Germinal center (tissue), 1 donor: ENCODE data around the gene ARAP1.
"Not testable (repeated sequence)": the region's sequence is repeated elsewhere in the genome, so short reads cannot be mapped to it uniquely, and the experiment has no call there.

Source experiments
- DNase-seq: peaks from one replicate; pipeline ENCODE4 v3.0.0; 2012; ENCODE audit warnings: mixed read lengths, low spot score

Gene ARAP1

DNA sequence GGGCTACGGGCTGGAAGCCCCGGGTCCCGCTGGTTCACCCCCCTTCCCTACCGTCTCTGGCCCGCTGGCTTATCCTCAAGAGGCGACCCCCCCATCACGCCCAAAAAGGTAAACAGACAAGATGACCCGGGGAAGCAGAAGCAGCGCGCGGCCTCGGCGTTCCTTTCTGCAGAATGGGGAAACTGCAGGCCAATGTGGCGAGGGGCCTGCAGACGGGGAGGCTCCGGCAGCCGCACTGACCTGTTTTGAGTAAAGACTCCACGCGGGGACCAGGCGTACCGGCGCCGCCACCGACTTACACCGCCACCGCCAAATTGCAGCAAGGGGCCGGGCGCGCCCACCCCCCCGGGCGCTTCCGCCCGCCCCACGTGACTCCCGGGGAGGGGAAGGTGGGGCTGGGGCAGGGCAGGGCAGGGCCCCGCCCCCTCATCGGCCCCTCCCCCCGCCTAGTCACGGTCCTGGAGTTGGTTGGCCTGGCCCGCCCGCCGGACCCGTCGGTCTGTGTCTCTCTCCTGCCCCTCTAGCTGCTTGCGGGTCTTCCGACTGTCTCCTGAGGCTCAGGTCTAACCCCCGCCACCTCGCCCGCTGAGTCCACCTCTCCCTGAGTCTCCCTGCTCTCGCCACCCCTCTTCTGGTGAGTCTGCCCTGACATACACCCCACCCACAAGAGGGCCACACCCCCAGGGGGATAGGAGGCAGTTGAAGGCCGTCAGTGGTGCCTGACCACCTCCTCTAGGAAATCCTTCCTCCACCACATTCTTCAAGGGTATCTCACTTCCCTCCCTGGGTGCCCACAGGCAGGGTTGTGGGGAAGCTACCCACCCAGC is at the start of gene ARAP1:
Gene ARAP1 (minus strand): TSS at position 321 of the 827 bp plus-strand sequence. CDS start 25,280 bp downstream, outside the sequence.
- peak; percentile 89 for DNase-seq

DNA sequence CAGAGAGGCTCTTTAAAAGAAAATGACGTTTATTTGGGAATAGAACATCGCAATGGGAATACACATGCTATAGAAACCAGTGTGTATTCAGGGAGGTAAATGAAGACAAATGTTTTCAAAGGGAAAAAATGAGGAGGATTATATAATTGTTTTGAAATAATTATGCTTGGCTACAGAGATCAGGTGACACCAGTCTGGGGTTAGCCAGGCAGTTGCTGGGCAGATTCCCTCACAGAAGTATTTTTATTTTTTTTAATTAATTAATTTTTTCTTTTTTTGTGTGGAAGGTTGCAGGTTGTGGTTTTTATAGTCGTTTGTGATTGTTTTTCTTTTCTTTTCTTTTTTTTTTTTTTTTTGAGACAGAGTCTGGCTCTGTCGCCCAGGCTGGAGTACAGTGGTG is 47.2 kb upstream of the ARAP1 start:
- DNase-seq, result no peak

DNA sequence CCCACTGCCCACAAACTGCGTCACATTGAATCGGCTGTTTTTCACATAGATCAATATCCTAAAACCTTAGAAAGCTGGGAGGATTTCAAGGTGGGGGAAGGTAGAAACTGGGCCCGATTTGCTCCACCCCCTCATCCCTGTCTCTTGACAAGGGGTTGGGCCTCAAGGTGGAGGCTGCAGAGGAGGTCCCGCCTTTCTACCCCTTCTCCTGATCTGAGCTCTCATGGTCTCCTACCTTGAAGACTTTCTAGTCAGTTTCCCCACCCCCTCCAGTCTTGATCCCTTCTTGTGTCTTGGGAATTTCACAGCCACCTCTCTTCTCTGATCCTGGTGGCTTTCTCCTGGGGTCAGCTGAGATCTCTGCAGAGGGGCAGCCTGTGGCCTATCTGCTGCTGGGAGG is 46.2 kb upstream of the ARAP1 start:
- no peak for DNase-seq

DNA sequence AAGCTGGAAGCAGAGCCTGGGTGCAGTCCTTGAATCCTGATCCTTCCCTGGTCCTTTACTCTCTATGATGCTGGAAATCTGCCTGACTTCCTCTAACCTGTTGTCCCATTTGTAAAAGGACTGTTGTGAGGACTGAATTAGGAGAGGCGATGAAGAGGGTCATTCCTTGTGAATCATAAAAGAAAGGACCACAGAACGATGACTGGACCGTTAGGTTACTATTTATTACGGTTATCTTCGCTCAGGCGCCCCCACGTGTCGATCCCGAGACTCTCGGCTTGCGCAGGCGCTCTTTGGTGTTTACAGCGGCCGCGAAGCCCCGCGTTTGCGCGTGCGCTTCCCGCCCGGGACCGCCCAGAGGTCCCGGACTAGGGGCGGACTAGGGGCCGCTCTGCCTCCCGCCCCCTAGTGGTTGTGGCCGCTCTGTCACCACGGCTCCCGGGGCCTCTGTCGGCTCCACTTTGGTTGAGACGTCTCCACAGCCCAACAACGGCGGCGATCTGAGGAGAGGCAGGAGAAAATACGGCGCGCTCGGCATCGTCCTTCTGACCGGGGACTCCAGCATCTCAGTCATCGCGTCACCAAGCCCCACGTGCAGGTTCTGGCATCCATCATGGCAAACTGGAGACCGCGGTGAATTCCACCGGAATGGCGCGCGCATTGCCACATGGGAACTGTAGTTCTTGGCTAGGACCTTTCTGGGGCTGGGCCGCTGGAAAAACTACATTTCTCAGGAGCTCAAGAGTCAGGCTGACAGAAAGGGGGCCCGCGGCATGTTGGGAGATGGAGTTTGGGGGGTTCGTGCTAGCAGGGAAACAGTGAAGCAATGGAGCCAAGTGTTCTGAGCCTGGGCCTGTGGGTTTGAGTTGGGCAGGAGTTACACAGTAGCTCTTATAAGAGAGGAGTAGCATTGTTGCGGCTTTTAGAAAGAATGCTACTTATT is 41.5 kb upstream of the ARAP1 start, which contains the start of gene STARD10:
Gene STARD10 (minus strand): TSS at position 623 of the 943 bp plus-strand sequence. CDS start 12,866 bp downstream, outside the sequence.
- DNase-seq, result peak; percentile 98

DNA sequence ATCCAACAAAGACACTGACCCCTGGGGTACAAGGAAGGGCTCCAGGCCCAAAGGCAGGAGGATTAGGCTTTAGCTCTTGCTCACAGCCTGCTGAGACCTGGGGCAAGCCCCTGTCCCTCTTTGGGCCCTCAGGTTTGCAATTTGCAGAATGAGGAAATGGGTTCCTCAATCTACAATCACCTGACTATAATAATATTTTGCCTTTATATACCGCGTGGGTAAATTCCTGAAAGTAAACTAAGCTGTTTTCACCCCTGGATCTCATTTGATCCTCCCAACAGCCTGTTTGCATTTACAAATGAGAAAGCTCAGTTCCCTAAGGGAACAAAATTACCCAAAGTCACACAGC is 40.8 kb upstream of the ARAP1 start:
- no peak for DNase-seq

DNA sequence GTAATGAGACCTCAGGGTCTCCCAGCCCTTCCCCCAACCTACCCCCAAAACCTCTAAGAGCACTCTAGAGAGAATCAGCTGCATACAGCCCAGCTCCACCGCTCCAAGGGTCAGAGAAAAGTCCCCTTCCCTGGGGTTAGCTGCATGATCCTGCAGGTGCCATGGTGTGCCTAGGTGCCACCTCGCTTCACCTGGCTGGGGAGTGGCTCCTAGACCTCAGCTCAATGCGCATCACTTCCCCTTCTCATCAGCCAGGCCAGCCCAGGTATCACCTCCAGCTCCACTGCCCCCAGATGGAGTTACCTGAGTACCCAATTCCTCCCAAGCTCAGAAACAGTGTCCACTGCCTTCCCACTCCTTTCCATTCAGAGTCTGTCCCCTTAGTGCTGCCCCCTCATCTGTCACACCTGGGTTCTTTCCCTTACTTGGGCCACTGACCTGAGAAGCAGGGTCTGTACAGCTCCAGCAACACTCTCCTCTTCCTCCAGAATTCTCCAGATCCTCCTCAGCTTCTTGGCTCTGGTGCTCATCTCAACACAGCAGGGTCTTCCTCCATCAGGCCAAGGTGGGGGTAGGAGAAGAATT is 40.3 kb upstream of the ARAP1 start:
- no peak for DNase-seq

DNA sequence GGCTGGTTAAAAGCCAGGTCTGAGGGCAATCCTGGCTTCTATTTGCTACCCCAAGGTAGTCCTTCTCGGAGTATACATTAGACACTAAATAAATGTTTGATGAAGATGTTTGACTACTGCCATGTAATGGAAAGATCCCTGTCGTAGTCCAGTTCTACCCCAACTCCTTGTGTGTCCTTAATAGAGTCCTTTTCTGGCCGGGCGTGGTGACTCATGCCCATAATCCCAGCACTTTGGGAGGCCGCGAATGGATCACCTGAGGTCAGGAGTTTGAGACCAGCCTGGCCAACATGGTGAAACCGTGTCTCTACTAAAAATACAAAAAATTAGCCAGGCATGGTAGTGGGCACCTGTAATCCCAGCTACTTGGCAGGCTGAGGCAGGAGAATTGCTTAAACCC is 39.0 kb upstream of the ARAP1 start:
- DNase-seq, result not testable (repeated sequence)

DNA sequence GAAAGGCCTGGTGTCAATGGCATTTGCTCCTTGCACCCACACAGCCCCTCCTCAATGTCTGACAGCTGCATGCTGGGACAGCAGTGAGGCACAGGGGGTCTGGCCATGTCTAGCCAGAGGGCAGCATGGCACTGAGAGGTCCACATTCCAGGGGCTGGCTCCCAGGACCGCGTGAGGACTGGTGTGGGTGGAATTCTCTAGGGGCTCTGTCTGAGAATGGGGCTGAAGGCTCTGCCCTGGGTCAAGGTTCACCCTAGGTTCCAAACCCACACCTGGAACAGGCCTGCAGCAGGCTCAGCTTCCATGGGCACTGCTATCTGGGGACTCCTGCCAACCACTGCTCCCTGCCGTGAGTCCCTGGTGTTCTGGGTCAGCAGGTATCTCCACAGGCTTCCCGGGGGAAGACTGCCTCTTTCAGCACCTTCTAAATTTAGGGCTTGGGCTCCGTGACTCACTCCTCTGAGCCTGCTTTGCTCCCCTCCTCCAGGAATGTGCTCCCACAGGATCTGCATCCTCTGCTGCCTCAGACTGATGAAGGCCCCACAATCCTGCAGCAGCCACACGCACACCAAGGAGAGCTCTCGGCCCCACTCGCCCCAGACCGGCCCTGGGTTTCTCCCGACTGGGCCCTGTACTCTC is 37.4 kb upstream of the ARAP1 start:
- no peak for DNase-seq

DNA sequence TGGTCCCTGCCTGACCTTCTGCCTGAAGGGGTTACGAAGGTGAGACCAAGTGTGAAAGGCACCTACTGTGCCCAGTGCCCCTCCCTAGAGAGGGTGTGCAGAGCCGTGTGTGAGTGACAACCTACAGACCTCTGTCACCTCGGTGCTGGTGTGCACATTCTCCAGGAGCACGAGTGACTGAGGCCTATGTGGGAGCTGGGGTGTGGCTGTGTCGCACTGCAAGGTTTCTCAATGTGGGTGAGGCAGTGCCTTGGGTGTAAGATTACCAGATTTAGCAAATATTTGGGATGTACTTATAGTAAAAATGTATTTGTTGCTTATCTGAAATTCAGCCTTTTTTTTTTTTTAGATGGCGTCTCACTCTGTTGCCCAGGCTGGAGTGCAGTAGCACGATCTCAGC is 36.0 kb upstream of the ARAP1 start:
- DNase-seq, result no peak

DNA sequence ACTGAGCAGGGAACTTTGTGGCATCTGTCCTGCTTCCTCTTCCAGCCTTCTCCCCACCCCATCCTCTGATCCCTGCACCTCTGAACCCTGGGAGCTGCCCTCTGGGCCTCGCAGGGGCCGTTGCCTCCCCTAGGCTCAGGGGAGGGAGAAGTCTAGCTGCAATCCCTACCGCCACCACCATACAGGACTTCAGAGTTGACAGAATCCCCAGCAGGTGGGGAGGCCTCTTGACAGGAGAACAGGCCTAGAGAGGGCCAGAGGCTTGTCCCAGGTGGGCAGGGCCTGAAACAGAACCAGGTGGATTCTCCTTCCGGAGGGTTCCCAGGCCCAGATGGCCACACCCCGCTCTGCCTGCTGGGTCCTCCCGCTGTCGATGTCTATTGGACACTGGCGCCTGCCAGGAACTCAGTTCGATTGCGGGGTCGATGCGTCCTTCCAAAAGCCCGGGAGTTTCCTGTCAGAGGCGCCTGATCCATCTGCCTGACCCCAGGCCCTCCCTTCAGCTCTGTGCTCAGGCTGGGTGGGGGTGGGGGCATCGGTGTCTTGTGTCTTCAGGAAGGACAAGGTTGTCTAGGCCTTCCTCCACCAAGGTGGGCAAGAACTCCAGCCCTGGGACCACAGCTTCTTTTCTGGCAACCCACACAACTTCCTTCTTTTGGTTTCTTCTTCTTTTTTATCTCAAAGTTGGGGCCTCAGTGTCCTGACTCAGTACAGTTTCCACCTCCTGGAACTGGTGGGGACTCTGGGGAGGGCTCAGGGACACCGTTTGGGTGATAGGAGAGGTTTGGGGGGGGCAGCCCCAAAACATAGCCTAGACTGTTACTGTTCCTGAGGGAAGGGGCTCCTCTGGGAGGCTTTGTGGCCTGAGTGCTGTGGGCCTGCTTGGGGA is 35.3 kb upstream of the ARAP1 start:
- DNase-seq, result peak; percentile 70

DNA sequence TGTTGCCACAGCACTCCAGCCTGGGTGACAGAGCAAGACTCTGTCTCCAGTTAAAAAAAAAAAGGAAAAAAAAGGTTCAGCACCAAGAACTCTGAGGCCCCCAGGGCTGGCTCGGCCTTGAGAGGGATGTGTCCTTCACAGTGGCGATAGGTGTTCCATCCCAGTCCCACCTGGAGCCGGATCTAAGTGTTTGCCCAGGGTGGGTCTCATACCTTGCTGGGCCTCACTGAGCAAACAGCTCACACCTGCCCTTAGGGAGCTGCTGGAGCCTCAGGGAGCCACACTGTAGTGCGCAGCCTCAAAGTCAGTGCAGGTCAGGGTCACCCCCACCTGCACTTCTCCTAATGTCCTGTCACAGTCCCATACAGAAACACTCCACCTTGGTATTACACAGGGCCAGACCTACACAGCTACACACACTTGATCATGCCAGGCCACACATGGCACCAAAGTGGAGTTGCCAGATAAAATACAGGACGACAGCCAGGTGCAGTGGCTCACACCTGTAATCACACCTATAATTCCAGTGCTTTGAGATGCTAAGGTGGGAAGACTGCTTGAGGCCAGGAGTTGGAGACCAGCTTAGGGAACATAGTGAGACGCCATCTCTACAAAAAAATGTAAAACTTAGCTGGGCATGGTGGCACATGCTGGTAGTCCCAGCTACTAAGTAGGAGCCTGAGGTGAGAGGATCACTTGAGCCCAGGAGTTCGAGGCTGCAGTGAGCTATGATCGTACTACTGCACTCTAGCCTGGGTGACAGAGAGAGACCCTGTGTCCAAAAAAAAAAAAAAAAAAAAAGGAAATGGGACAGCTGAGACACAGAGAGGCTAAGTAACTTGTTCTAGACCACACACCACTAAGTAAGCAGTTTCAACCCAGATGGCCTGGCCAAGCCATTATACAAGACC is 34.4 kb upstream of the ARAP1 start:
- DNase-seq, result no peak

DNA sequence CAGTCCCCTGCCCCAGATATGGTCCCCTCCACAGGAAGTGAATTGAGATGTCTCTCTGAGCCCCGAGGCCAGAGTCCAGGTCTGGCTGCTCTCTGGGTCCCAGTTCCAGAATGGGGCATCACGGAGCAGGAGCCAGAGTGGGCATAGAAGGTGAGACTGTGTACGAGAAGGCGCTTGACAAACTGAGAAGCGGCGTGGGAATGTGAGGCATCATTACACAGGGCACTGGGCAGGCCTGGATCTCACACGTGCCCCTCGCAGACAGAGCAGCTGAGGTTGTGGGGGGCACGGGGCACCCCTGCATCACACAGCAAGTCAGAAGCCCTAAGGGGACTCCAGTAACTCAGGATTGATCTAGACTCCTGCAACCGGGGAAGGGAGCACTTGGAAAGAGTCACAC is 32.5 kb upstream of the ARAP1 start:
- DNase-seq, result no peak

DNA sequence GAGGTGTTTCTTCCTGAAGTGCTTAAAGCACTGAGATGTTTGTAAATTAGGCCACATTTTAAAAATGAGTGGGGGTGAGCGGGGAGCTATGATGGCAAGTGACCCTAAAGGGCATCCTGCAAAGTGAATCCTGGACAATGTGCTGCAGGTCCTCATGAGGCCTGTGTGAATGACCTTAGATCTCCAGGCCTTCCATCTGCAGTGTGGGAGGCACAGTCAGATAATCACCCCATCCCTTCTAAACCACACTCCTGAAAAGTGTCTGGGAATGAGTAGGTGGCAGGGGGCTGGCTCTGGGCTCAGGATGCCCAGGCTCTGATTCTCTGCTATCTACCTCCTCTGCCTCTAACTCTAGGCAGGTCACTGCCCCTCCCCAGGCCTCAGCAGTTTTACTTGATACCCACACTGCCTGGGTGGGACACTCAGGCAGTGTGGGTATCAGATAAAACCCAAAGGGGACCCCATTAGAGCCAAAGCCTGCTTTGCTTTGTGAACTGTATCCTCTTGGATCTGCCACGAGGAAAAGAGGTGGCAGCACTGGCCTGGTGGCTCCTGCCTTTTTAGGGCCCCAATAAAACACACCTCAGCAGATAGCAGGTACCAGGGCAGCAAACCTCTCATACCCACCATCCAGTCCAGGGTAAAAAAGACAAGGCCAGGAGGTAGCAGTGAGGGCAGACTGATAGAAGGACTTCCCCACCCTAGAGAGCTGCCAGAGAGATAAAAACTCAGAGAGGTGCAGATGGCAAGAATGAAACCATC is 31.1 kb upstream of the ARAP1 start:
- no peak for DNase-seq

DNA sequence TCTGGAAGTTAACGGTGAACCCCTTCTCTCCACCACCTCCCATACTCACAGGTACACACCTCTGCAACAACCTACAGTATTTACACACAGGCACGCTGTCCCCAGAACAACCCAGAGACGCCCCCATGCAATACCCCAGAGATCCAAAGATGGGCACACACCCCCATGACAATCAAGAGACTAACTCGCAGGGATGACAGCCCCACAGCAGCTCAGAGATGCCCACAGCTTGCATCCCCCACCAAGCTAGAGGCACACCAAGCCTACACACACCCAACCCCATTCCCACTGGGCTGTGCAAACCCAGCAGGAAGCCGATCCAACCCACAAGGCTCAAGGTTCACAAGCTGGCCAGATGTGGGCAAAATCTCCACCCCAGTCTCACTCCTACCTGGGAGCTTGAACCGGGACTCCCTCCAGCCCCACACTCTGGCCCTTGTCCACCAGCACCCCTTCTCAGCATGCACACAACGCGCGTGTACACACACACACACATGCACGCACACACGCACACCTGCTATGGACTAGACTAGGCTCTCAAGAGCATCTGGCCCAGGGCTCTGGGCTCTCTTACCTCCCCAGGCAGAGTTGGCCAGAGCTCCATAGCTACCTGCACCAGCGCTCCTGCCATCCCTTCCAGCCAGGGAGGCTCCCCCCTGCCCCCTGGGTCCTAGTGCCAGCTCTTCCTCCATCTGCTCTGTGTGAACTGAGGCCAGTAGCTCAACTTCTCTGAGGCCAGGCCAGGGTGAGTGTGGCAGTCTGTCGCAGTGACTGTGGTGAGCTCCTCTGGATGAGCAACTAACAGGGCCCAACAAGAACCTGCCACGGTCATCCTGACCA is 30.1 kb upstream of the ARAP1 start:
- DNase-seq, result no peak

DNA sequence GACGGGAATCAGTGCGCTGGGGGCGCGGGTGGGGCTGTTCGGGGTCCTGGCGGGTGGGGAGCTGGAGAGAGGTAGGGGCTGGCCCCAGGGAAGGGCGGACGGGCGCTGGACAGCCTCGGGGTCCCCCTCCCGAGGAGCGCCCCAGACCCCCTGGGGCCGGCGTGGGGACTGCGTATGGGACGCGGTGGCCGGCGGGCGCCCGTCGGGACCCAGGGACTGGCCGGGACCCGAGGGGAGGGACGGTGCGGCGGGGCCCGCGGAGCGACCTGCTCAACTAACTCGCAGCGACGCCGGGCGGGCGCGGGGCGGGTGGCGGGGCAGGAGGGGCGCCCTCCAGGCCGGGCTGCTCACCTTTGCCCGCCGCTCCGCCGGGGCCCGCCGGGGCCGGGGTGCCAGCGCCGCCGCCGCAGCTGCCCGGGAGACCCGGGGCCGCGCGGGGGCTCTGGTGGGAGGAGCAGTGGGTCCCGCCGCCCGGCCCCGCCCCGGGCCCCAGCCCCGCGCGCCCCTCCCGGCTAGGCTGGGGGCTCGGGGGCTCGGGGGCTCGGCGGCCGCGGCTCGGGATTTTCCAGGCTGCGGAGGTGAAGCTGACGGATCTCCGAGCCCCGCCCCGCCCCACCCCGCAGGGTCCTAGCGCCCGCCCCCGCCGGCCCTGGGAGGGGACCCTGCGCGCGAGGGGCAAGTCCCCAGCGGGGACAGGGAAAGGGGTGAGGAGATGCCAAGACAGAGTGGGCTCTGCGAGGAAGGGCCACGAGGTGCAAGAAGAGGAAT is 29.3 kb upstream of the ARAP1 start:
- DNase-seq, result peak; percentile 78

DNA sequence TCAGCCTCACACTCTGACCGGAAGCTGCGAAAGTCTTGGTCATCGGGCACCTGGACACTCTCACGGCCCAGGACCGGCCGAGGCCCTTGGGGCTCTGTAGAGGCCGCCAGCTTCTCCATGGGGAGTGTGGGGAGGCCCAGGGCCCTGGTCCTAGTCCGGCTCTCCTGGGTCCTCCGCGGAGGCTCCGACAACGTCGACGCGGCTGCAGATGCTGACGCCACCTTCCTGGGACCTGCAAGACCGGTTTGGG is 28.8 kb upstream of the ARAP1 start:
- no peak for DNase-seq

DNA sequence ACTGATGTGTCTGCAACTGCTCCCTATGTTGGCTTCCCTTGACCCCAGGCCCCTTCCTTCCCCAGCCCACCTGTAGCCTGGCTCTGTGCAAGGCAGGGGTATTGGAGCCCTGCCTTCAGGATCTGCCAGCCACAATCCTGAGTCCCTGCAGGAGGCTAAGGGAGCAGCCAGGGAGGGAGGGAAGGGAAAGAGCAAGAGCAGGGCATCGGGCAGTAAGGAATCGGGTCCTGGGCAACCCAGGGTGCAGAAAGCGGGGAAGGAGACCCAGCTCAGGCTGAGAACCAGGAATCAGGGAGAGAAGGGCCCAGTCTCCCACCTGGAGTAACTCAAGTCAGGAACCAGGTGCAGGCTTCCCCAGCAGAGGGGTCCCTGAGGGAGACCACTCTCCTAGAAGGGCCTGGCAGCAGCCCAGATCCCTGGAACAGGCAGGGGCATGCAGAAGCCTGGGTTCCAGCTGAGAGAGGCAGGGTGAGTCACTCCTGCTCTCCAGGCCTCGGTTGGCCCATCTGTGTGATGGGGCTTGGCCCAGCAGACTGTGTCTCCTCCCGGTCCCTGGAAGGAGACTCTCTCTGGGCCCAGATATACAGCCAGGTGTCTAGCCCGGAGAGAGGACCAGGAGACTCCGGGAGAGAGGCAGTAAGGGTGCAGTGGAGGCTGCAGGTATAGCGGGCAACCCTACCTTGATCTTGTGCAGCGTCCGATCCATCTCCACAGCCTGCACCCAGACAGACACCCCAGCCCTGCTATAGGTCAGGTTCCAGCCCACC is 28.3 kb upstream of the ARAP1 start:
- no peak for DNase-seq
